ENCODE results near the gene ANKRD31.
"Not testable (repeated sequence)": the region's sequence is repeated elsewhere in the genome, so short reads cannot be mapped to it uniquely, and the experiment has no call there.

The ANKRD31 gene

DNA sequence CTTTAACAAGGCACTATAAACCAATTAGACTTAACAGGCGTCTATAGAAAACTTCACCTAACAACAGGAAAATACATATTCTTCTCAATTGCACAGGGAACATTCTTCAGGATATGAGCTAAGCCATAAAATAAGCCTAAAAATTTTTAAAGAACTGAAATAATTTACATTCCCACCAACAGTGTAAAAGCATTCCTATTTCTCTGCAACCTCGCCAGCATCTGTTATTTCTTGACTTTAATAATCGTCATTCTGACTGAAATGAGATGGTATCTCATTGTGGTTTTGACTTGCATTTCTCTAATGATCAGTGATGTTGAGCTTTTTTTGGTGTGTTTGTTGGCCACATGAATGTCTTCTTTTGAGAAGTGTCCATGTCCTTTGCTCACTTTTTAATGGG, 140.7 kb downstream of the ANKRD31 start:
- not testable (repeated sequence) for H3K27ac ChIP-seq (ENCODE audit: low read depth, low read length); H3K9me3 ChIP-seq (ENCODE audit: control insufficient read depth, insufficient read depth, low read length); H3K4me1 ChIP-seq (ENCODE audit: control insufficient read depth, insufficient read depth, low read length); H3K4me3 ChIP-seq (ENCODE audit: low read depth, low read length); H3K27me3 ChIP-seq (ENCODE audit: control insufficient read depth, insufficient read depth, low read length); H3K9ac ChIP-seq (ENCODE audit: low read depth, low read length); H3K36me3 ChIP-seq (ENCODE audit: control insufficient read depth, insufficient read depth, low read length)

DNA sequence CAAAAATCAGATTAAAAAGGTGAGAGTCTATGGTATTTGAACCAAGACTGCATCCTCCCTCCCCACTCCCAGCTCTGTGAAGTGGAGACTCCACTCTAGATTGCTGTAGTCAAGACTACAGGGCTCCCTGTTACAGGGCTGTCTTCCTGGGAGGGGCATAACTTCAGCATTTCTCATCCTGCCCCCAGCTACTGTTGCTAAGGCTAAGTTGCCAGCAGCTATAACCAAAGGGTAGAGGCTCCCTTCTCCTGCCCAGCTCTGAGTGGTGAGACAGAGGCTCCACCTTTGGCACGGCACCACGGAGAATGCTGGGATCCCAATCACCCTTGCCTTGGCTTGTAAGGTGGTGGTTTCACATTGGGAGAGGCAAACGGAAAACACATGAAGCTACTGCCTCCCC, 145.1 kb downstream of the ANKRD31 start:
- no peak overlapping the region for H3K4me3 ChIP-seq (ENCODE audit: low read depth, low read length)
- no peak overlapping the region for H3K9ac ChIP-seq (ENCODE audit: low read depth, low read length)
- no peaks in the 10 kb centered on the region for H3K27me3 ChIP-seq (ENCODE audit: control insufficient read depth, insufficient read depth, low read length)
- H3K4me1 ChIP-seq (ENCODE audit: control insufficient read depth, insufficient read depth, low read length), result no peaks in the 10 kb centered on the region
- no peaks in the 10 kb centered on the region for H3K36me3 ChIP-seq (ENCODE audit: control insufficient read depth, insufficient read depth, low read length)
- H3K9me3 ChIP-seq (ENCODE audit: control insufficient read depth, insufficient read depth, low read length), result no peaks in the 10 kb centered on the region
- H3K27ac ChIP-seq (ENCODE audit: low read depth, low read length), result no peak overlapping the region

- no peaks in the 10 kb centered on the region for H3K36me3 ChIP-seq (ENCODE audit: control insufficient read depth, insufficient read depth, low read length)
- H3K27ac ChIP-seq (ENCODE audit: low read depth, low read length), result no peak overlapping the region
- H3K4me3 ChIP-seq (ENCODE audit: low read depth, low read length), result no peak overlapping the region
- no peaks in the 10 kb centered on the region for H3K4me1 ChIP-seq (ENCODE audit: control insufficient read depth, insufficient read depth, low read length)
- no peak overlapping the region for H3K9ac ChIP-seq (ENCODE audit: low read depth, low read length)
- H3K9me3 ChIP-seq (ENCODE audit: control insufficient read depth, insufficient read depth, low read length), result no peaks in the 10 kb centered on the region
- no peaks in the 10 kb centered on the region for H3K27me3 ChIP-seq (ENCODE audit: control insufficient read depth, insufficient read depth, low read length)
Measured at GRCh38 chr5:75089662-75090061, 147.0 kb downstream of the ANKRD31 start.

- Histone ChIP-seq H3K27me3 (ENCODE audit: control insufficient read depth, insufficient read depth, low read length) (no peaks in the 10 kb centered on the region), H3K4me1 (ENCODE audit: control insufficient read depth, insufficient read depth, low read length) (no peaks in the 10 kb centered on the region), H3K4me3 (ENCODE audit: low read depth, low read length) (no peak overlapping the region), H3K27ac (ENCODE audit: low read depth, low read length) (no peak overlapping the region), H3K36me3 (ENCODE audit: control insufficient read depth, insufficient read depth, low read length) (no peaks in the 10 kb centered on the region), H3K9ac (ENCODE audit: low read depth, low read length) (no peak overlapping the region), H3K9me3 (ENCODE audit: control insufficient read depth, insufficient read depth, low read length) (no peaks in the 10 kb centered on the region)
Measured at GRCh38 chr5:75089137-75089536, 147.5 kb downstream of the ANKRD31 start.

GRCh38 chr5:75088648-75089047, 148.0 kb downstream of the ANKRD31 start:
- H3K4me1 ChIP-seq (ENCODE audit: control insufficient read depth, insufficient read depth, low read length), result no peaks in the 10 kb centered on the region
- H3K36me3 ChIP-seq (ENCODE audit: control insufficient read depth, insufficient read depth, low read length), result no peaks in the 10 kb centered on the region
- no peaks in the 10 kb centered on the region for H3K9me3 ChIP-seq (ENCODE audit: control insufficient read depth, insufficient read depth, low read length)
- H3K4me3 ChIP-seq (ENCODE audit: low read depth, low read length), result no peak overlapping the region
- H3K27ac ChIP-seq (ENCODE audit: low read depth, low read length), result no peak overlapping the region
- H3K9ac ChIP-seq (ENCODE audit: low read depth, low read length), result no peak overlapping the region
- H3K27me3 ChIP-seq (ENCODE audit: control insufficient read depth, insufficient read depth, low read length), result no peaks in the 10 kb centered on the region

DNA sequence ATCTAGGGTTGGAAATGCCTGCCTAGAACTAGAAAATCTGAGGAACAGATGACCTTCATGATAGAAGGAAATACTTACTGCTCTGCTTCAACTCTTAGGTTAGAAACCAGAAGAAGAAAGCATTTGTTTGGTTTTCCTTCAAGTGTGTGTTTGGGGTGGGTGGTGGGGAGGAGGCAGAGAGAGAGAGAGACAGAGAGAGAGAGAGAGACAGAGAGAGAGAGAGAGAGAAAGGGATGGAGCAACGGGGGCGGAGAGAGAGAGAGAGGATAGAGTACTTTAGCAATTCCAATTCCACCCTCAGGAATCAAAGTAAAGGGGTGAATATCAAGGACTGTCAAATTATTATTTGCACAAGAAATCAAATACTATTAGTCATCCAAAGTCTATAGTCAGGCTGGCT, 155.2 kb downstream of the ANKRD31 start:
- H3K9ac ChIP-seq (ENCODE audit: low read depth, low read length), result no peak overlapping the region
- no peak overlapping the region for H3K27ac ChIP-seq (ENCODE audit: low read depth, low read length)
- no peaks in the 10 kb centered on the region for H3K9me3 ChIP-seq (ENCODE audit: control insufficient read depth, insufficient read depth, low read length)
- no peaks in the 10 kb centered on the region for H3K27me3 ChIP-seq (ENCODE audit: control insufficient read depth, insufficient read depth, low read length)
- no peaks in the 10 kb centered on the region for H3K36me3 ChIP-seq (ENCODE audit: control insufficient read depth, insufficient read depth, low read length)
- no peaks in the 10 kb centered on the region for H3K4me1 ChIP-seq (ENCODE audit: control insufficient read depth, insufficient read depth, low read length)
- no peak overlapping the region for H3K4me3 ChIP-seq (ENCODE audit: low read depth, low read length)

GRCh38 chr5:75079346-75079745, 157.3 kb downstream of the ANKRD31 start:
- not testable (repeated sequence) for H3K27ac ChIP-seq (ENCODE audit: low read depth, low read length); H3K4me1 ChIP-seq (ENCODE audit: control insufficient read depth, insufficient read depth, low read length); H3K27me3 ChIP-seq (ENCODE audit: control insufficient read depth, insufficient read depth, low read length); H3K9ac ChIP-seq (ENCODE audit: low read depth, low read length); H3K36me3 ChIP-seq (ENCODE audit: control insufficient read depth, insufficient read depth, low read length); H3K9me3 ChIP-seq (ENCODE audit: control insufficient read depth, insufficient read depth, low read length); H3K4me3 ChIP-seq (ENCODE audit: low read depth, low read length)

DNA sequence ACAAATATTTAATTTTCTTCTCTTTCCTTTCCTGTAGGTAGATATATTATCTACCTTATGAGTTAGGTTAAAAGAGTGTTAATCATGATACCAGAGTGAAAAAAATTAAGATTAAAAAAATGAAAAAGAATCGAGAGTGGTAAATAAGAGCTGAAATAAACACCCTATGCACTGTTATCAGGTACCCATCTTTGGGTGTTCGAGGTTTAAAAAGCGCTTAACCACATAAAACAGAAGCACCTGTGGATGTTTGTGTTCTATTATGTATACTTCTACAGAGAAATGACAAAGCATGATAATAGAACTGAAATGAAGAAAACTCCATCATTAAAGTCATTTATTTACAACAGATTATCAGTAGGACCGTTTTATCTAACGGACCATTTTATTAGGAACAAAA, 158.7 kb downstream of the ANKRD31 start:
- no peak overlapping the region for H3K4me3 ChIP-seq (ENCODE audit: low read depth, low read length)
- no peaks in the 10 kb centered on the region for H3K27me3 ChIP-seq (ENCODE audit: control insufficient read depth, insufficient read depth, low read length)
- no peaks in the 10 kb centered on the region for H3K9me3 ChIP-seq (ENCODE audit: control insufficient read depth, insufficient read depth, low read length)
- no peak overlapping the region for H3K27ac ChIP-seq (ENCODE audit: low read depth, low read length)
- no peaks in the 10 kb centered on the region for H3K36me3 ChIP-seq (ENCODE audit: control insufficient read depth, insufficient read depth, low read length)
- no peaks in the 10 kb centered on the region for H3K4me1 ChIP-seq (ENCODE audit: control insufficient read depth, insufficient read depth, low read length)
- H3K9ac ChIP-seq (ENCODE audit: low read depth, low read length), result no peak overlapping the region

GRCh38 chr5:75072061-75072460, 164.6 kb downstream of the ANKRD31 start:
- no peak overlapping the region for H3K27ac ChIP-seq (ENCODE audit: low read depth, low read length)
- no peaks in the 10 kb centered on the region for H3K36me3 ChIP-seq (ENCODE audit: control insufficient read depth, insufficient read depth, low read length)
- no peak overlapping the region for H3K4me3 ChIP-seq (ENCODE audit: low read depth, low read length)
- H3K9me3 ChIP-seq (ENCODE audit: control insufficient read depth, insufficient read depth, low read length), result no peaks in the 10 kb centered on the region
- no peaks in the 10 kb centered on the region for H3K27me3 ChIP-seq (ENCODE audit: control insufficient read depth, insufficient read depth, low read length)
- no peaks in the 10 kb centered on the region for H3K4me1 ChIP-seq (ENCODE audit: control insufficient read depth, insufficient read depth, low read length)
- H3K9ac ChIP-seq (ENCODE audit: low read depth, low read length), result no peak overlapping the region

DNA sequence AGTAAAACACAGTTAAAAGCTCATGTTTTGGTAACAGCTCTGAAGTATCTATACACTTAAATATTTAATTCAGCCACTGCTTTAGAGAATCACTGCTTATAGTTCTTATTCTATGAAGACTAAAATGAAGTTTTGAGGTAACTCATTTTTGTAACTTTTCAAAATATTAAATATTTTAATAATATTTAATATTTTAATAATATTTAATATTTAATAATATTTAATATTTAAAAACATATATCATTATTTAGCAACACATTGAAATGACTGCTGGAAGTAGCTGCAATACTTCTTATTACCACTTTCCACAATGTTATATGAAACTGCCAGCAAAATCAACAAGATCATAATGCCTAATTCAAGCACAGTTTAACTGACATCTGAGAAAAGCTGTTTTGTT, 165.6 kb downstream of the ANKRD31 start:
- Histone ChIP-seq H3K36me3 (ENCODE audit: control insufficient read depth, insufficient read depth, low read length) (no peaks in the 10 kb centered on the region), H3K4me1 (ENCODE audit: control insufficient read depth, insufficient read depth, low read length) (no peaks in the 10 kb centered on the region), H3K9me3 (ENCODE audit: control insufficient read depth, insufficient read depth, low read length) (no peaks in the 10 kb centered on the region), H3K4me3 (ENCODE audit: low read depth, low read length) (no peak overlapping the region), H3K27ac (ENCODE audit: low read depth, low read length) (no peak overlapping the region), H3K9ac (ENCODE audit: low read depth, low read length) (no peak overlapping the region), H3K27me3 (ENCODE audit: control insufficient read depth, insufficient read depth, low read length) (no peaks in the 10 kb centered on the region)

- Histone ChIP-seq H3K4me1 (ENCODE audit: control insufficient read depth, insufficient read depth, low read length) (no peaks in the 10 kb centered on the region), H3K4me3 (ENCODE audit: low read depth, low read length) (no peak overlapping the region)
Measured at GRCh38 chr5:75067434-75067833, 169.2 kb downstream of the ANKRD31 start.

GRCh38 chr5:75062925-75063531, 173.7 kb downstream of the ANKRD31 start:
- Histone ChIP-seq H3K4me3 (ENCODE audit: low read depth, low read length) (no peak overlapping the region), H3K4me1 (ENCODE audit: control insufficient read depth, insufficient read depth, low read length) (no peaks in the 10 kb centered on the region), H3K36me3 (ENCODE audit: control insufficient read depth, insufficient read depth, low read length) (no peaks in the 10 kb centered on the region), H3K9me3 (ENCODE audit: control insufficient read depth, insufficient read depth, low read length) (no peaks in the 10 kb centered on the region), H3K9ac (ENCODE audit: low read depth, low read length) (no peak overlapping the region), H3K27ac (ENCODE audit: low read depth, low read length) (no peak overlapping the region), H3K27me3 (ENCODE audit: control insufficient read depth, insufficient read depth, low read length) (no peaks in the 10 kb centered on the region)

More at GRCh38 chr5:75067434-75067833, 169.2 kb downstream of the ANKRD31 start:
- Histone ChIP-seq H3K27ac (ENCODE audit: low read depth, low read length) (no peak overlapping the region), H3K9ac (ENCODE audit: low read depth, low read length) (no peak overlapping the region), H3K9me3 (ENCODE audit: control insufficient read depth, insufficient read depth, low read length) (no peaks in the 10 kb centered on the region), H3K27me3 (ENCODE audit: control insufficient read depth, insufficient read depth, low read length) (no peaks in the 10 kb centered on the region), H3K36me3 (ENCODE audit: control insufficient read depth, insufficient read depth, low read length) (no peaks in the 10 kb centered on the region)

All from HUES48 (cell line).